GM12872 (cell line): ENCODE results near the gene ALDH5A1.

ENCODE experiments used
- TF ChIP-seq, protein P1 (sequence below): IDR thresholded peaks from 3 replicates; pipeline ENCODE4 v1.5.1; 2011; ENCODE audit warnings: low read depth, mild to moderate bottlenecking, low read length, moderate library complexity; ENCODE audit not compliant: insufficient read depth

The ALDH5A1 gene

DNA sequence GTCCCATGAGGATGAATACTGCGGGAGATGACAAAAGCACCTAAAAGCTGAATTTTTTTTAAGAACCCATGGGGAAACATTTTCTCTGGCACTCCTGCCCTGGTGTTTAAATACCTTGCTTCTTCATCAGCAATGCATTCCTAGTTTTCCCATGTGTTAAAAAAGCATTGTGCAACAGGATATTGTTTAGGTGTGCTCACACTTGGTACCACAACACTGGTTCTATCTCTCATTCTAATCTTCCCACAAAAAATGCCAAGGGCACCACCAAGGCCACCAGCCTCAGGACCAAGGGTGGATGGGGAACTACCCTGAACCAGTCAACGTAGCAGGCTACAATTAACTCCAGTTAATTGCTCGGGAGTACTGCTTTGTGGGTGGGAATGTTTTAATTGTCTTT is 50.9 kb downstream of the ALDH5A1 start:
- TF ChIP-seq, protein P1, sequence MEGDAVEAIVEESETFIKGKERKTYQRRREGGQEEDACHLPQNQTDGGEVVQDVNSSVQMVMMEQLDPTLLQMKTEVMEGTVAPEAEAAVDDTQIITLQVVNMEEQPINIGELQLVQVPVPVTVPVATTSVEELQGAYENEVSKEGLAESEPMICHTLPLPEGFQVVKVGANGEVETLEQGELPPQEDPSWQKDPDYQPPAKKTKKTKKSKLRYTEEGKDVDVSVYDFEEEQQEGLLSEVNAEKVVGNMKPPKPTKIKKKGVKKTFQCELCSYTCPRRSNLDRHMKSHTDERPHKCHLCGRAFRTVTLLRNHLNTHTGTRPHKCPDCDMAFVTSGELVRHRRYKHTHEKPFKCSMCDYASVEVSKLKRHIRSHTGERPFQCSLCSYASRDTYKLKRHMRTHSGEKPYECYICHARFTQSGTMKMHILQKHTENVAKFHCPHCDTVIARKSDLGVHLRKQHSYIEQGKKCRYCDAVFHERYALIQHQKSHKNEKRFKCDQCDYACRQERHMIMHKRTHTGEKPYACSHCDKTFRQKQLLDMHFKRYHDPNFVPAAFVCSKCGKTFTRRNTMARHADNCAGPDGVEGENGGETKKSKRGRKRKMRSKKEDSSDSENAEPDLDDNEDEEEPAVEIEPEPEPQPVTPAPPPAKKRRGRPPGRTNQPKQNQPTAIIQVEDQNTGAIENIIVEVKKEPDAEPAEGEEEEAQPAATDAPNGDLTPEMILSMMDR, result no peak

DNA sequence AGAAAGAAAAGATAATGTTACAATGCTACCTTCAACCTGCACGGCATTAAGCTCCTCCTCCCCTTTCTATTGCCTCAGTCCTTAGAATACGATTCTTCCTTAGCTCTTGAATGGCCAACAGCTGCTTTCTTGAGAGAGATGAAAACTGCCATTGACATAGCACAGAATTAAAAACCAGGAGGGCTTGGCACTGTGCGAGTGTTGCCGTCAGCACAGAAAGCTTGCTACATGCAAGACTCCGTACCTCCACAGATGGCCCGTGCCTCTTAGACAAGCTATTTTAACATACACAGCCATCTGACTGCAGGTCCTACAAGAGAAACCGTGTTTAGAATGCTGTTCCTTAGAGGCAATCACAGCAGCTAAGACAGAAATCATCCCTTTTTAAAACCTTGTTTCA is 51.7 kb downstream of the ALDH5A1 start:
- TF ChIP-seq, protein P1, result no peak

DNA sequence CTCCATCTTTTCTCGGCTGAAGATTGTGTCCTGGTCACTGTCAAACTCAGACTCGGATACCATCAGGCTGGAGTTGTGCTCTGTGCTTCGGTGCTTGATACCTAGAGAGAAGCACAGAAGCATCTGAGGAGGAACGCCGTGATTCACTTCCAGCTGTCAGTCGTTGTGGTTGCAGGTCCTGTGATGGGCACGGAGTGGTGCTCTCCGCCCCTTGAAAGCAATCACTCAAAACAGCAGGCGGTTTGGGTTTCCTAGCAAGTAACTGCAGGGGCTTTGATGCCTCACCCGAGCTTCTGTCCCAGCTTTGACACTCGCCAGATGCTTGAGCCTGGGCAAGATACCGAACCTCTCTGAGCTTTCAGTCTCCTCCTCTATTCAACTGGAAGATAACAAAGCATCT is 52.5 kb downstream of the ALDH5A1 start:
- TF ChIP-seq, protein P1, result peak; percentile 30; the same call in 1 of the 3 replicates

DNA sequence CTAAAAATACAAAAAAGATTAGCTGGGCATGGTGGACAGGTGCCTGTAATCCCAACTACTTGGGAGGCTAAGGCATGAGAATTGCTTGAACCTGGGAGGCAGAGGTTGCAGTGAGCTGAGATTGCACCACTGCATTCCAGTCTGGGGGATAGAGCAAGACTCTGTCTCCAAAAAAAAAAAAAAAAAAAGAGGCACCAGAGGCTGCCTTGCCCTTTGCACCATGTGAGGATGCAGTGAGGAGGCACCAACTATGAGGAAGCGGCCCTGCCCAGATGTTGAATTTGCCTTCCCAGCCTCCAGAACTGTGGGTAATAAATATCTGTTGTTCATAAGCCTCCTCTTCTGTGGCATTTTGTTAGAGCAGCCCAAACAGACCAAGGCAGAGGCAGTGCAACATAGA is 54.4 kb downstream of the ALDH5A1 start:
- TF ChIP-seq, protein P1, result no peak

DNA sequence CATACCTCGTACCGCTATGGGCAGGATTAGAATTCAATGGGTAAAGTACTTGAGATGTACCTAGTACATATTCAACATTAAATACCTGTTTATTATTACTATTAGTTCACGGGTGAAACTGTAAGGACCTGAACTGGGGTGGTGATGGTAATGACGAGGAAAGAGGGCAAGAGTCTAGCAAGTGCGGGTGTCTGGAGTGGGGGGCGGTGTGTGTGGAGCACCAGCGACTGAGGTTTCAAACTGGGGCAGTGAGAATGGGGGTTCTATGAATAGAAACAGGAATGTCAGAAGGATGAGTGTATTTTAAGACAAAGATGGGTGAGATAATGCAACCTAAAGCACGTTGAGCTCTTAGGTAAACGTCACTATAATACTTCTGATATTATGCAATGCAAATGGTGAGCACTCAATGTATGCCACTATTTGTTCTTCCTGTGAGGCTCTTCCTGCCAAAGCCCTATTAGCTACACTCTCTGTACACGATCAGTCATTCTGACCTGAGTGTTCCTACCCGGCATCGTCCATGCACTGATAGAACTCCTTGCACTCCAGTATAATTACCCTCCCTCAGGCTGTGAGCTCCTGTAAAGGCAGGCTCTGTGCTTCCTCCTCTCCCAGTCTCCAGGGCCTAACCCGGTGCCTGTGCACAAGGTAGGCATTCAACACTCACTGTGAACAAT is 55.0 kb downstream of the ALDH5A1 start:
- TF ChIP-seq, protein P1, result no peak

DNA sequence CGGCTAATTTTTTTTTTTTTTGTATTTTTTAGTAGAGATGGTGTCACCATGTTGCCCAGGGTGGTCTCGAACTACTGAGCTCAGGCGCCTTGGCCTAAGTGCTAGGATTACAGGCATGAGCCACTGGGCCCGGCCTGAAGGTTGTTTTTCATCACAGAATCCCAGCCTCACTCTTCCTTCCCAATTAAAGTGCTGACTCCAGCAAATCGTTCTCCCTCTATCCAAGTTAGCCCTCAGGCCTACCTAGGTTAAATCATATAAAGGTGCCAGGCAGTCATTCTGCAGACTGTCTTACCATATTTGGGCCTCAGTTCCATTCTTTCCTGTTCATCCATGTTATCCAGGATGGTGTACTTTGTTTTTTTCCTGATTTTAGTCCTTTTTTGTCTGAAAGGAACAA is 56.4 kb downstream of the ALDH5A1 start:
- TF ChIP-seq, protein P1, result no peak

DNA sequence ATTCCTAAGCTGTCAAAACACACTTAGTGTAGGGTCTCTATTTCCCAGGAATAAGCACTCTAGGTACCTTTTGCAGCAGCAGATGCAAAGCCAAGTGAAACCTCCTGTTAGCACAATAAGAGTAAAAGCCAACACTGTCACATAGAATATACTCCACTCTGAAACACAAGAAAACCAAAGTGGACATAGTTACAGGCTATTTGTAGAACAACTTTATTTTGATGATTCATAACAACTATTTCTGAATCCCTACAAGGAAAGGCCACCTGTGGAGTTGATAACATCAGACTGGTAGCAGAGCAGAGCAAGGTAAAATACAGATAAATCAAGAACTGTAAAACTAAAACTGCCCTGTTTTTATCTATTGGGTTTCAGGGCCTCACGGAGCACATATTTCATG is 59.7 kb downstream of the ALDH5A1 start:
- TF ChIP-seq, protein P1, result no peak
